ENCODE data around the gene MRPL58. TPM values are rescaled to one million over a fixed set of nuclear protein-coding genes. Genes with fewer than 3 reads are reported as not detected.

The MRPL58 gene
- total and polyA plus RNA-seq, 4 donors: 16.6 to 31.2 (median 21.3) TPM

DNA sequence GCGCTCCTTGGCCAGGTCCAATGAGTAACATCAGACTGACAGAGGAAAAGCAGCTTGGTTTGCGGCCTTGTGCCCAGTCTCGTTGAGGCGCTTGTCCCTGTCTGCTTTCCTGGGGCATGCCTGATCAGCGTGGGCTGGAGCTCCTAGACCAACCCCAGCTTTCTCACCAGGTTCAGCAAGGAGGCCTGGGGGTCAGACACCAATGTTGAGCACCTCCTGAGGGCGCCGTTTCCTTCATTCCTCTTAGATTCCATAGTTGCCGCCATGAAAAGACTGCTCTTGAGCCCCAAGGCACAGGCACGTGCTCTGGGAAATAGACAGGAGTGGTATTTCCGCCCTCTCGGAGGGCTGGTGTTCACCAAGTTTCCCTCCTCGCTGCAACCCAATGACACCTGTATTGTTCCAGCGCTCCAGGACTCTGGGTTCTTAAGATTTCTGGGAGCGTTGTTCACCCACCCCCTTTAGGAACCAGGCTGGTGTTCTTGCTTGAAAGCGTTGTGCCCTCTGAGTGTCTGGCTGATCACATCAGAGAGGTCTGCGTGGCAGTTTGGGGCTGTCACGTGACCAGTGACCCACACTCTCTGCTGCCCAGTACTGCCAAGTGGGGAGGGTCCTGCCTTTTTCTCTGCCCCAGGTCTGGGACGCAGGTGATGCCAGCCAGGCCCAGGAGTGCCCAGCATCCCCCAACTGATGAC is 52.5 kb downstream of the MRPL58 start:
- no peaks in the 10 kb centered on the region for H3K27me3 ChIP-seq (ENCODE audit: control insufficient read depth in 1 of 2, insufficient read depth in 2 of 2, low read length in 1 of 2)
- H3K27ac ChIP-seq (ENCODE audit: low read depth in 1 of 2, low read length in 2 of 2): no peak overlapping the region
- H3K9me3 ChIP-seq (ENCODE audit: control insufficient read depth, low read length): no peaks in the 10 kb centered on the region
- H3K36me3 ChIP-seq (ENCODE audit: control insufficient read depth in 1 of 2, insufficient read depth in 2 of 2, low read length in 1 of 2): peaks cover 0 to 7% of the 10 kb centered on the region in 2 donors
- WGBS, 2 donors: 91% methylated on average over 18 of the region's 18 CpGs
- H3K4me1 ChIP-seq (ENCODE audit: control insufficient read depth in 1 of 2, insufficient read depth in 2 of 2, low read length in 2 of 2): no peaks in the 10 kb centered on the region
- peak in 1 of 2 donors; percentile 57 for DNase-seq
- ATAC-seq (ENCODE audit: low FRiP score): no peak
- intact Hi-C loops (cut with DNase I): no loop called here
- H3K4me3 ChIP-seq (ENCODE audit: low read length in 2 of 2): no peak overlapping the region

DNA sequence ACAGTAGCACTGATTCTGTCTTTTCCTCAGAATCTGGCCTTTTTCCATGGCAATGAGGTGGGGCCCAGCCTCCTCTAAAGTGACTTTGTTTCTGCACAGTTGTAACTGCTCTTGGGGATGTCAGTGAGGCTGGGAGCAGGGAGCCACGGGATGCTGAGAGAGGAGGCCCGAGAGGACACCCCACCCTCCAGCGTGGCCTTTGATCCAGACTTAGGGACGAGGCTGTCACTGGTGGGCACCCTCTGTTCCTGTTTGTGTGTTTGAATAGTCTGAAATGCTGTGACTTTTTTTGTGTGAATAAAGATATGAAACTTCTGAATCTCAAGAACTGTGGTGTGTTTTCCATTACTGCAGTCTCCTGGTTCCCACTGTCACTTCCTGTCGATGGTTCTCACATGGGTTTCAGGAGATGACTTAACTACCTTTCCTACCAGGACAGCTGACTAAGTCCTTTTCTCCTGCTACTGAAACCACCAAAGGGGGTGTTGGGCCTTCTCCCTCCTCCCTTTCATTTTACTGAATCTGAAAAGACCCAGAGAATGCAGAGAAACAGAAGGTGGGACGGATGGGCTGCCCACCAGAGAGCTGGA is 53.2 kb downstream of the MRPL58 start:
- no peaks in the 10 kb centered on the region for H3K9me3 ChIP-seq (ENCODE audit: control insufficient read depth, low read length)
- H3K36me3 ChIP-seq (ENCODE audit: control insufficient read depth in 1 of 2, insufficient read depth in 2 of 2, low read length in 1 of 2): peaks cover 0 to 7% of the 10 kb centered on the region in 2 donors
- intact Hi-C loops (cut with DNase I): no loop called here
- no peak overlapping the region for H3K4me3 ChIP-seq (ENCODE audit: low read length in 2 of 2)
- ATAC-seq (ENCODE audit: low FRiP score): no peak
- H3K27ac ChIP-seq (ENCODE audit: low read depth in 1 of 2, low read length in 2 of 2): no peak overlapping the region
- 80 to 83% methylated on average over 6 of the region's 6 CpGs for WGBS, 2 donors
- no peaks in the 10 kb centered on the region for H3K4me1 ChIP-seq (ENCODE audit: control insufficient read depth in 1 of 2, insufficient read depth in 2 of 2, low read length in 2 of 2)
- no peaks in the 10 kb centered on the region for H3K27me3 ChIP-seq (ENCODE audit: control insufficient read depth in 1 of 2, insufficient read depth in 2 of 2, low read length in 1 of 2)
- DNase-seq: peak in 1 of 2 donors; percentile 22

DNA sequence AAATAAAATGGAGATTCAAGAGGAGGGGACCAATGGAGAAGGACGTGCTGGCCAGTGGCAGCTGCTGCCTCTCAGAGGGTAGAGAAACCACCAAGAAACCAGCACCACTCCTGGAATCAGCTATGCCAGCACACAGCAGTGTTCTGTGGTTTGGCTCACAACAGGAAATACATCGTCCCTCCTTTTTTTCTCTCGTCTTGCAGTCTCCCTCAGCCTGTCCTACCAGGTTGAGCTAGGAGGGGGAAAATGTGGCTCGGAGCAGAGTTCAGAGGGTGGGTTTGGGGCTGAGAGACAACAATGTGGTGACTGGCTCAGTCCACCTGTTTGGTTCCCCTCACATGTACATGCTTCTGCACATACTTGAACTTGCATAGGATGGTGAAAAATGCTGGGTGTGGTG is 55.4 kb downstream of the MRPL58 start:
- ATAC-seq (ENCODE audit: low FRiP score) (no peak), DNase-seq (peak in 1 of 2 donors; percentile 41)
- H3K36me3 ChIP-seq (ENCODE audit: control insufficient read depth in 1 of 2, insufficient read depth in 2 of 2, low read length in 1 of 2): peaks cover 0 to 5% of the 10 kb centered on the region in 2 donors
- H3K9me3 ChIP-seq (ENCODE audit: control insufficient read depth, low read length): no peaks in the 10 kb centered on the region
- no peaks in the 10 kb centered on the region for H3K27me3 ChIP-seq (ENCODE audit: control insufficient read depth in 1 of 2, insufficient read depth in 2 of 2, low read length in 1 of 2)
- WGBS, 2 donors: 69 to 74% methylated on average over 4 of the region's 4 CpGs
- intact Hi-C loops (cut with DNase I): no loop called here
- no peaks in the 10 kb centered on the region for H3K4me1 ChIP-seq (ENCODE audit: control insufficient read depth in 1 of 2, insufficient read depth in 2 of 2, low read length in 2 of 2)
- no peak overlapping the region for H3K27ac ChIP-seq (ENCODE audit: low read depth in 1 of 2, low read length in 2 of 2)
- H3K4me3 ChIP-seq (ENCODE audit: low read length in 2 of 2): no peak overlapping the region

DNA sequence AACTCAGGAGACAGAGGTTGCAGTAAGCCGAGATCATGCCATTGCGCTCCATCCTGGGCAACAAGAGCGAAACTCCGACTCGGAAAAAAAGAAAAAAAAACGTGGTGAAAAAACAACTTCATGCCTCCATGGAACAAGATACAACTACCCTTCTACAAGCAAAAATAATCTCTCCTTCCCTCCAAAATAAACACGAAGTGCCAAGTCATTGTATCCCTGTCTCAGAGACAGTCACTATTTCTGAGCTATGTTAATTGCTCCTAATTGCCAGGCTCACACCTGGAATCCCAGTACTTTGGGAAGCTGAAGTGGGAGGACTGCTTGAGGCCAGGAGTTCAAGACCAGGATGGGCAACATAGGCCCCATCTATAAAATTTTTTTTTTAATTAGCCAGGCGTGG is 56.3 kb downstream of the MRPL58 start:
- Histone ChIP-seq H3K27ac (ENCODE audit: low read depth in 1 of 2, low read length in 2 of 2) (no peak overlapping the region), H3K4me3 (ENCODE audit: low read length in 2 of 2) (no peak overlapping the region), H3K4me1 (ENCODE audit: control insufficient read depth in 1 of 2, insufficient read depth in 2 of 2, low read length in 2 of 2) (no peaks in the 10 kb centered on the region), H3K9me3 (ENCODE audit: control insufficient read depth, low read length) (no peaks in the 10 kb centered on the region), H3K27me3 (ENCODE audit: control insufficient read depth in 1 of 2, insufficient read depth in 2 of 2, low read length in 1 of 2) (no peaks in the 10 kb centered on the region), H3K36me3 (ENCODE audit: control insufficient read depth in 1 of 2, insufficient read depth in 2 of 2, low read length in 1 of 2) (peaks cover 0 to 3% of the 10 kb centered on the region in 2 donors)
- intact Hi-C loops (cut with DNase I): no loop called here
- WGBS, 2 donors: 73 to 83% methylated on average over 8 of the region's 8 CpGs
- ATAC-seq (ENCODE audit: low FRiP score) (no peak), DNase-seq (no peak)

DNA sequence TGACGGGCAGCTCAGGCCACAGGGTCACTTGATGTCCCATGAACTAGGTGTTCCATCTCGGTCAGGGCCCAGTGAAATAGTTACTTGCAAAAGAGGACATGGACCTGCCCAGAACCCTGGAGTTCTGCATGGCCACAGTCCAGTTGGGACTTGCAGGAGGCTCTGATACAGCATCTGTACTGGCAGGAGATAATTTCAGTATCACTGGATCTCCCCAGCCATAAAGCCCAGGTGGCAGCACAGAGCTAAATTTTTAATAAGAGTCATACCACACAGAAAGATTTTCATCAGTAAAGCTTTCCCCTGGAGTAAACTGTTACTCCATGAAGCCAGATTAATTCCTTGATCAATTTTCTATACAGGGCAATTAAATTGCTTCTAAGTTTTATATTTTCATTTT is 57.3 kb downstream of the MRPL58 start:
- H3K36me3 ChIP-seq (ENCODE audit: control insufficient read depth in 1 of 2, insufficient read depth in 2 of 2, low read length in 1 of 2): no peaks in the 10 kb centered on the region
- H3K9me3 ChIP-seq (ENCODE audit: control insufficient read depth, low read length): no peaks in the 10 kb centered on the region
- DNase-seq (peak in 1 of 2 donors; percentile 55), ATAC-seq (ENCODE audit: low FRiP score) (no peak)
- no peak overlapping the region for H3K4me3 ChIP-seq (ENCODE audit: low read length in 2 of 2)
- H3K27ac ChIP-seq (ENCODE audit: low read depth in 1 of 2, low read length in 2 of 2): no peak overlapping the region
- 95 to 97% methylated on average over 2 of the region's 2 CpGs for WGBS, 2 donors
- intact Hi-C loops (cut with DNase I): no loop called here
- no peaks in the 10 kb centered on the region for H3K27me3 ChIP-seq (ENCODE audit: control insufficient read depth in 1 of 2, insufficient read depth in 2 of 2, low read length in 1 of 2)
- H3K4me1 ChIP-seq (ENCODE audit: control insufficient read depth in 1 of 2, insufficient read depth in 2 of 2, low read length in 2 of 2): no peaks in the 10 kb centered on the region

Other genes with a start within 250 kb of the MRPL58 start
- 10 to 100 TPM; 44.5 to 46.3 TPM for gene NAT9, start 236.3 kb upstream of the MRPL58 start, total RNA-seq
- 10 to 100 TPM; 12.1 to 59.9 TPM for gene NAT9, start 236.3 kb upstream of the MRPL58 start, polyA plus RNA-seq
- gene GRIN2C, start 152.8 kb upstream of the MRPL58 start, total RNA-seq: 1 to 10 TPM in 1 of 2 donors, under 1 TPM in 1; 0.19 to 1.6 TPM
- gene GRIN2C, start 152.8 kb upstream of the MRPL58 start, polyA plus RNA-seq: under 1 TPM in 1 of 2 donors, not detected in 1; 0.03 TPM
- 1 to 10 TPM; 4.0 to 6.6 TPM for gene FDXR, start 139.7 kb upstream of the MRPL58 start, total RNA-seq
- gene FDXR, start 139.7 kb upstream of the MRPL58 start, polyA plus RNA-seq: 10 to 100 TPM in 1 of 2 donors, 1 to 10 TPM in 1; 8.1 to 18.1 TPM
- not detected for gene FADS6, start 119.0 kb upstream of the MRPL58 start, total RNA-seq
- gene FADS6, start 119.0 kb upstream of the MRPL58 start, polyA plus RNA-seq: 1 to 10 TPM in 1 of 2 donors, not detected in 1; 4.1 TPM
- not detected for gene USH1G, start 89.4 kb upstream of the MRPL58 start, total RNA-seq
- gene USH1G, start 89.4 kb upstream of the MRPL58 start, polyA plus RNA-seq: under 1 TPM in 1 of 2 donors, not detected in 1; 0.13 TPM
- not detected for gene OTOP2, start 88.4 kb upstream of the MRPL58 start, total RNA-seq
- gene OTOP2, start 88.4 kb upstream of the MRPL58 start, polyA plus RNA-seq: under 1 TPM in 1 of 2 donors, not detected in 1; 0.25 TPM
- gene OTOP3, start 76.8 kb upstream of the MRPL58 start, total RNA-seq: not detected
- 1 to 10 TPM in 1 of 2 donors, not detected in 1; 1.8 TPM for gene OTOP3, start 76.8 kb upstream of the MRPL58 start, polyA plus RNA-seq
- gene HID1, start 39.9 kb upstream of the MRPL58 start, total RNA-seq: 10 to 100 TPM; 10.7 to 32.6 TPM
- 1 to 10 TPM; 6.1 to 7.8 TPM for gene HID1, start 39.9 kb upstream of the MRPL58 start, polyA plus RNA-seq
- 10 to 100 TPM; 20.2 to 23.6 TPM for gene CDR2L, start 25.0 kb upstream of the MRPL58 start, total RNA-seq
- 1 to 10 TPM; 5.8 to 7.4 TPM for gene CDR2L, start 25.0 kb upstream of the MRPL58 start, polyA plus RNA-seq
- 100 to 1,000 TPM; 136 to 149 TPM for gene ATP5PD, start 34.3 kb downstream of the MRPL58 start, total RNA-seq
- 100 to 1,000 TPM; 349 to 520 TPM for gene ATP5PD, start 34.3 kb downstream of the MRPL58 start, polyA plus RNA-seq
- gene KCTD2, start 34.6 kb downstream of the MRPL58 start, total RNA-seq: 10 to 100 TPM; 21.4 to 26.4 TPM
- 10 to 100 TPM; 13.9 to 14.9 TPM for gene KCTD2, start 34.6 kb downstream of the MRPL58 start, polyA plus RNA-seq
- gene SLC16A5, start 75.3 kb downstream of the MRPL58 start, total RNA-seq: 10 to 100 TPM in 1 of 2 donors, 1 to 10 TPM in 1; 5.6 to 11.4 TPM
- 1 to 10 TPM; 7.8 to 7.9 TPM for gene SLC16A5, start 75.3 kb downstream of the MRPL58 start, polyA plus RNA-seq
- gene ARMC7, start 97.3 kb downstream of the MRPL58 start, total RNA-seq: 10 to 100 TPM in 1 of 2 donors, 1 to 10 TPM in 1; 8.7 to 19.4 TPM
- 1 to 10 TPM; 4.9 to 8.6 TPM for gene ARMC7, start 97.3 kb downstream of the MRPL58 start, polyA plus RNA-seq
- gene NT5C, start 119.1 kb downstream of the MRPL58 start, total RNA-seq: 10 to 100 TPM; 24.7 to 29.6 TPM
- gene NT5C, start 119.1 kb downstream of the MRPL58 start, polyA plus RNA-seq: 10 to 100 TPM; 28.7 to 93.0 TPM
- 10 to 100 TPM; 16.0 to 18.3 TPM for gene JPT1, start 141.8 kb downstream of the MRPL58 start, total RNA-seq
- gene JPT1, start 141.8 kb downstream of the MRPL58 start, polyA plus RNA-seq: 100 to 1,000 TPM in 1 of 2 donors, 10 to 100 TPM in 1; 10.8 to 144 TPM
- gene SUMO2, start 170.3 kb downstream of the MRPL58 start, total RNA-seq: 100 to 1,000 TPM; 262 to 280 TPM
- gene SUMO2, start 170.3 kb downstream of the MRPL58 start, polyA plus RNA-seq: 100 to 1,000 TPM in 1 of 2 donors, 10 to 100 TPM in 1; 96.2 to 113 TPM
- 10 to 100 TPM; 71.0 to 76.2 TPM for gene NUP85, start 193.0 kb downstream of the MRPL58 start, total RNA-seq
- gene NUP85, start 193.0 kb downstream of the MRPL58 start, polyA plus RNA-seq: 10 to 100 TPM; 17.2 to 99.5 TPM
- gene GGA3, start 248.9 kb downstream of the MRPL58 start, total RNA-seq: 10 to 100 TPM; 38.9 to 51.0 TPM
- gene GGA3, start 248.9 kb downstream of the MRPL58 start, polyA plus RNA-seq: 10 to 100 TPM in 1 of 2 donors, 1 to 10 TPM in 1; 5.6 to 30.8 TPM
- gene MRPS7, start 249.2 kb downstream of the MRPL58 start, total RNA-seq: 10 to 100 TPM; 24.6 to 26.6 TPM
- gene MRPS7, start 249.2 kb downstream of the MRPL58 start, polyA plus RNA-seq: 10 to 100 TPM; 37.9 to 38.8 TPM